ENCODE measurements around the gene SYCP2L.

DNA sequence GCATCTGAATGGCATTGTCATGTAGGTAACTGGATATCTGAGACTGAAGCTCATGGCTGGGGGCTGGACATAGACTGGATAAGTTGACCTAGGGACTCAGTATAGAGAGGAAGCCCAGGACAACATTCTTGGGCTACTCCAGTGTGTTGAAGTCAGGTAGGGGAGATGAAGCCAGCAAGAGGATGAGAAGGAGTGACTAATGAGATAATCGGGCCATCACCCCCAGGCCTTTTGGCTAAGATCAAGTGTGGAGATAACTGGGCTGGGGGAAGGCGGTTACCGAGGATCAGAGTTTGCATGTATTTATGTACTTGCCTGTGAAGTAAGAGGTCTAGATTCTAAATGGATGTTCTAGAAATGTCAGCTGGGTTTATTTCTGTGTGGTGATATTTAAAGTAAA lies 83.9 kb downstream of the SYCP2L start:
- TF ChIP-seq POLR2AphosphoS5 (IDR thresholded peaks at IDR 0.05; ENCODE audit: low read depth) (no peak), GABPA (IDR thresholded peaks at IDR 0.05; ENCODE audit: low read depth) (no peak), SPI1 (IDR thresholded peaks at IDR 0.05; ENCODE audit: borderline replicate concordance, low read depth) (no peak)
- TF ChIP-seq, protein P1, sequence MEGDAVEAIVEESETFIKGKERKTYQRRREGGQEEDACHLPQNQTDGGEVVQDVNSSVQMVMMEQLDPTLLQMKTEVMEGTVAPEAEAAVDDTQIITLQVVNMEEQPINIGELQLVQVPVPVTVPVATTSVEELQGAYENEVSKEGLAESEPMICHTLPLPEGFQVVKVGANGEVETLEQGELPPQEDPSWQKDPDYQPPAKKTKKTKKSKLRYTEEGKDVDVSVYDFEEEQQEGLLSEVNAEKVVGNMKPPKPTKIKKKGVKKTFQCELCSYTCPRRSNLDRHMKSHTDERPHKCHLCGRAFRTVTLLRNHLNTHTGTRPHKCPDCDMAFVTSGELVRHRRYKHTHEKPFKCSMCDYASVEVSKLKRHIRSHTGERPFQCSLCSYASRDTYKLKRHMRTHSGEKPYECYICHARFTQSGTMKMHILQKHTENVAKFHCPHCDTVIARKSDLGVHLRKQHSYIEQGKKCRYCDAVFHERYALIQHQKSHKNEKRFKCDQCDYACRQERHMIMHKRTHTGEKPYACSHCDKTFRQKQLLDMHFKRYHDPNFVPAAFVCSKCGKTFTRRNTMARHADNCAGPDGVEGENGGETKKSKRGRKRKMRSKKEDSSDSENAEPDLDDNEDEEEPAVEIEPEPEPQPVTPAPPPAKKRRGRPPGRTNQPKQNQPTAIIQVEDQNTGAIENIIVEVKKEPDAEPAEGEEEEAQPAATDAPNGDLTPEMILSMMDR (IDR thresholded peaks at IDR 0.05; ENCODE audit: insufficient read depth, low read length): no peak
- TF ChIP-seq, protein P2, sequence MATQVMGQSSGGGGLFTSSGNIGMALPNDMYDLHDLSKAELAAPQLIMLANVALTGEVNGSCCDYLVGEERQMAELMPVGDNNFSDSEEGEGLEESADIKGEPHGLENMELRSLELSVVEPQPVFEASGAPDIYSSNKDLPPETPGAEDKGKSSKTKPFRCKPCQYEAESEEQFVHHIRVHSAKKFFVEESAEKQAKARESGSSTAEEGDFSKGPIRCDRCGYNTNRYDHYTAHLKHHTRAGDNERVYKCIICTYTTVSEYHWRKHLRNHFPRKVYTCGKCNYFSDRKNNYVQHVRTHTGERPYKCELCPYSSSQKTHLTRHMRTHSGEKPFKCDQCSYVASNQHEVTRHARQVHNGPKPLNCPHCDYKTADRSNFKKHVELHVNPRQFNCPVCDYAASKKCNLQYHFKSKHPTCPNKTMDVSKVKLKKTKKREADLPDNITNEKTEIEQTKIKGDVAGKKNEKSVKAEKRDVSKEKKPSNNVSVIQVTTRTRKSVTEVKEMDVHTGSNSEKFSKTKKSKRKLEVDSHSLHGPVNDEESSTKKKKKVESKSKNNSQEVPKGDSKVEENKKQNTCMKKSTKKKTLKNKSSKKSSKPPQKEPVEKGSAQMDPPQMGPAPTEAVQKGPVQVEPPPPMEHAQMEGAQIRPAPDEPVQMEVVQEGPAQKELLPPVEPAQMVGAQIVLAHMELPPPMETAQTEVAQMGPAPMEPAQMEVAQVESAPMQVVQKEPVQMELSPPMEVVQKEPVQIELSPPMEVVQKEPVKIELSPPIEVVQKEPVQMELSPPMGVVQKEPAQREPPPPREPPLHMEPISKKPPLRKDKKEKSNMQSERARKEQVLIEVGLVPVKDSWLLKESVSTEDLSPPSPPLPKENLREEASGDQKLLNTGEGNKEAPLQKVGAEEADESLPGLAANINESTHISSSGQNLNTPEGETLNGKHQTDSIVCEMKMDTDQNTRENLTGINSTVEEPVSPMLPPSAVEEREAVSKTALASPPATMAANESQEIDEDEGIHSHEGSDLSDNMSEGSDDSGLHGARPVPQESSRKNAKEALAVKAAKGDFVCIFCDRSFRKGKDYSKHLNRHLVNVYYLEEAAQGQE (IDR thresholded peaks at IDR 0.05; ENCODE audit: insufficient replicate concordance, low read depth): no peak
